Body of pancreas (tissue), 4 donors: Measurements from ENCODE around the gene HLF. TPM values are rescaled to one million over a fixed set of nuclear protein-coding genes. Genes with fewer than 3 reads are reported as not detected.

Experiments used
- ATAC-seq: fragments of 150-250 bp; one replicate; pipeline ENCODE4 v1.9.1; 2016
- DNase-seq, 4 donors: peaks; one replicate each; pipeline ENCODE4 v3.0.0-alpha.2; 2019
- H3K27ac ChIP-seq, 4 donors: fragments of 200-600 bp; sonication (generic); 1 replicate in 3 of 4; 2 replicates in 1 of 4; pipeline versions ENCODE4 v1.5.1 to v1.6.1; 2016 to 2019; ENCODE audit warnings: mild to moderate bottlenecking in 1 of 4, mixed read lengths in 1 of 4, moderate library complexity in 1 of 4
- H3K27me3 ChIP-seq, 2 donors: fragments of 200-600 bp; sonication (generic); one replicate each; pipeline ENCODE4 v1.6.0; 2016; ENCODE audit warnings: mild to moderate bottlenecking in 1 of 2
- H3K36me3 ChIP-seq, 2 donors: fragments of 200-600 bp; sonication (generic); replicated peaks in 1 of 2; 2 replicates each; pipeline ENCODE4 v1.5.1; 2016; ENCODE audit warnings: low read depth in 2 of 2; ENCODE audit not compliant: insufficient read depth in 1 of 2
- H3K4me1 ChIP-seq: fragments of 200-600 bp; sonication (generic); one replicate; pipeline ENCODE4 v1.6.0; 2016
- H3K4me3 ChIP-seq, 2 donors: fragments of 200-600 bp; sonication (generic); 1 replicate in 1 of 2; 2 replicates in 1 of 2; pipeline ENCODE4 v1.5.1; 2016 to 2019
- H3K9me3 ChIP-seq, 3 donors: fragments of 200-600 bp; sonication (generic); 1 replicate in 2 of 3; 2 replicates in 1 of 3; pipeline ENCODE4 v1.5.1; 2016
- POLR2A ChIP-seq, 3 donors: fragments of 450-650 bp; IDR thresholded peaks; one replicate each; pipeline ENCODE4 v1.6.1; 2016; ENCODE audit warnings: antibody characterized with exemption in 3 of 3, mild to moderate bottlenecking in 2 of 3
- WGBS, 2 donors: methylation state at CpG; one replicate each; pipeline ENCODE4 v1.1.5; 2017; 5-methylcytosine and 5-hydroxymethylcytosine counted together
- intact Hi-C: fragments of 100-400 bp; cut with DNase I; formaldehyde crosslinking; loops from one replicate; pipeline ENCODE4 v1.15.1; 2023
- total RNA-seq, 2 donors: library from RNA; depleted of rRNA; stranded (reverse); fragments of >200 nt; gene quantifications; one replicate each; pipeline ENCODE4 v1.1.0, GENCODE V29; 2016
- TF ChIP-seq, protein P1 (sequence below), 7 experiments: fragments of 450-650 bp in 4 of 7; fragments of 200-600 bp in 3 of 7; sonication (generic) in 3 of 7; IDR thresholded peaks; one replicate each; pipeline ENCODE4 v1.5.1; 2016 to 2019; ENCODE audit warnings: antibody characterized with exemption in 7 of 7

The HLF gene, protein sequence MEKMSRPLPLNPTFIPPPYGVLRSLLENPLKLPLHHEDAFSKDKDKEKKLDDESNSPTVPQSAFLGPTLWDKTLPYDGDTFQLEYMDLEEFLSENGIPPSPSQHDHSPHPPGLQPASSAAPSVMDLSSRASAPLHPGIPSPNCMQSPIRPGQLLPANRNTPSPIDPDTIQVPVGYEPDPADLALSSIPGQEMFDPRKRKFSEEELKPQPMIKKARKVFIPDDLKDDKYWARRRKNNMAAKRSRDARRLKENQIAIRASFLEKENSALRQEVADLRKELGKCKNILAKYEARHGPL
- total RNA-seq, result 1 to 10 TPM; 4.2 to 4.9 TPM

DNA sequence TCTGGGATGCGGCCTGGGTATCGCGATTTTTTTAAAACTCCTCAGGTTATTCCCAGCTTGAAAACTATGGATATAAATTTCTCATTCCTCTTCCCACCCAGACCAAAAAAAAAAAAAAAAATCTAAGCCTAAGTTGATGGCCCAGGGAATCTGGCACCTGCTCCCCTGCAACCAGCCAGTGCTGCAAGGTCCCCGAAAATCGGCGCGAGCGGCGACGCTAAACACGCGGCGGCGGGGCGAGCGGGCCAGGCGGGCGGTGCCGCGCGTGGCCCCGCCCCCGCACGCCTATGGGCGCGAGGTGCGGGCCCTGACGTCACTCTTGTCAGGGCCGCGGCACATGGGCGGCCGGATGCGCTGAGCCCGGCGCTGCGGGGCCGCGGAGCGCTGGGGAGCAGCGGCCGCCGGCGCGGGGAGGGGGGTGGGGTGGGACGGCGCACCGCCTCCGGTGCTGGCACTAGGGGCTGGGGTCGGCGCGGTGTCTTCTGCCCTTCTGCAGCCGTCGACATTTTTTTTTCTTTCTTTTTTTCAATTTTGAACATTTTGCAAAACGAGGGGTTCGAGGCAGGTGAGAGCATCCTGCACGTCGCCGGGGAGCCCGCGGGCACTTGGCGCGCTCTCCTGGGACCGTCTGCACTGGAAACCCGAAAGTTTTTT is at the start of gene HLF:
TSS of gene HLF (plus strand) at position 316 of the 654 bp plus-strand sequence. CDS start 525 bp downstream, outside the sequence.
- peak in 1 of 3 donors; percentile 26 for TF ChIP-seq POLR2A (IDR thresholded peaks at IDR 0.05)
- TF ChIP-seq, protein P1, sequence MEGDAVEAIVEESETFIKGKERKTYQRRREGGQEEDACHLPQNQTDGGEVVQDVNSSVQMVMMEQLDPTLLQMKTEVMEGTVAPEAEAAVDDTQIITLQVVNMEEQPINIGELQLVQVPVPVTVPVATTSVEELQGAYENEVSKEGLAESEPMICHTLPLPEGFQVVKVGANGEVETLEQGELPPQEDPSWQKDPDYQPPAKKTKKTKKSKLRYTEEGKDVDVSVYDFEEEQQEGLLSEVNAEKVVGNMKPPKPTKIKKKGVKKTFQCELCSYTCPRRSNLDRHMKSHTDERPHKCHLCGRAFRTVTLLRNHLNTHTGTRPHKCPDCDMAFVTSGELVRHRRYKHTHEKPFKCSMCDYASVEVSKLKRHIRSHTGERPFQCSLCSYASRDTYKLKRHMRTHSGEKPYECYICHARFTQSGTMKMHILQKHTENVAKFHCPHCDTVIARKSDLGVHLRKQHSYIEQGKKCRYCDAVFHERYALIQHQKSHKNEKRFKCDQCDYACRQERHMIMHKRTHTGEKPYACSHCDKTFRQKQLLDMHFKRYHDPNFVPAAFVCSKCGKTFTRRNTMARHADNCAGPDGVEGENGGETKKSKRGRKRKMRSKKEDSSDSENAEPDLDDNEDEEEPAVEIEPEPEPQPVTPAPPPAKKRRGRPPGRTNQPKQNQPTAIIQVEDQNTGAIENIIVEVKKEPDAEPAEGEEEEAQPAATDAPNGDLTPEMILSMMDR (IDR thresholded peaks at IDR 0.05), result peak in 1 of 7 experiments; percentile 6
- ATAC-seq (peak; percentile 95), DNase-seq (peak; percentile 84 to 90 (median 87))
- 0 to 1% methylated on average over 27 to 63 of the region's 64 CpGs for WGBS, 2 donors
- Histone ChIP-seq H3K27ac (peak within 1 kb of the TSS; percentile 36 to 77 (median 71)), H3K9me3 (no peaks in the 10 kb centered on the region), H3K36me3 (no peaks in the 10 kb centered on the region), H3K27me3 (no peaks in the 10 kb centered on the region), H3K4me3 (peak within 1 kb of the TSS; percentile 29 to 45), H3K4me1 (peaks cover 25% of the 10 kb centered on the region)
- intact Hi-C loops, result no loop called here

DNA sequence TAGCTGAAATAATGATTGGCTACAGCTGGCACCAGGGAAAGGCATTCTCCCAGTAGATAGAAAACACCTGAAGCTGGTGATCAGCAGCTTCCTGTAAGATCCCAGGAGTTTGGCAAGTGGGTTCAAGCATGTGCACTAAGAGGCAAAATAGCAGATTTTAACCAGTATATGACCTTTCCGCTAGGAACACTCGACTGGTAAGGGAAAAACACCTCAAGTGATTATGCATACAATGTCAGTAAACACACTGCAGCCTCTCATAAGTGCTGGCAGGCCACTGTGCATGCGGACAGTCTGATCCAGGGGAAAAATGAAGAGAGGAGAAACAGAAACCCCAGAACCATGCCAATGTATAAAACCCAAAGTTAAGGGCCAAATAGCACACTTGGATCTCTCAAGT is 49.0 kb upstream of the HLF start:
- Histone ChIP-seq H3K36me3 (no peaks in the 10 kb centered on the region), H3K4me1 (no peaks in the 10 kb centered on the region), H3K27me3 (no peaks in the 10 kb centered on the region), H3K9me3 (no peaks in the 10 kb centered on the region), H3K4me3 (no peak overlapping the region), H3K27ac (no peak overlapping the region)
- TF ChIP-seq, protein P1 (IDR thresholded peaks at IDR 0.05), result no peak
- TF ChIP-seq POLR2A (IDR thresholded peaks at IDR 0.05), result no peak
- no peak for DNase-seq
- 95% methylated on average over 3 of the region's 3 CpGs for WGBS, 2 donors
- intact Hi-C loops, result no loop called here
- ATAC-seq, result no peak

DNA sequence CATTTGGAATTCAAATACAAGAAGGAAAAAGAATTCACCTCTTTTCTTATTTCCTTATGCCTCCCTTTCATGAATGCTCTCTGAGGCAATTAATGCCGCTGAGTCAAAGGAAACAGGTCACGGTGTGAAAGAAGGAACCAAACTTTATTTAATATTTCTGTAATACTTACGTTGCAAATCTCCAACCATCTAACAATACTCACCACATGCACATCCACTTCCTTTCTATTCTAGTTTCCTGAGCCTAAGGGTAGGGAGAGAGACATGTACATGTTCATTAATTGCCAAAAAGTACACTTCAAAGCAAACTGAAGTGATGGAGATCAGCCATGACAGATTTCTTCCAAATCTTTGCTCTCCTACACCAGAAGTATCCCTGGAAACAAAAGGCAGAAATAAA is 47.9 kb upstream of the HLF start:
- H3K27ac ChIP-seq, result no peak overlapping the region
- no peaks in the 10 kb centered on the region for H3K4me1 ChIP-seq
- DNase-seq, result no peak
- no peak for TF ChIP-seq POLR2A (IDR thresholded peaks at IDR 0.05)
- TF ChIP-seq, protein P1 (IDR thresholded peaks at IDR 0.05), result no peak
- intact Hi-C loops, result no loop called here
- ATAC-seq, result no peak
- H3K36me3 ChIP-seq, result no peaks in the 10 kb centered on the region
- H3K27me3 ChIP-seq, result no peaks in the 10 kb centered on the region
- WGBS, 2 donors, result 75 to 91% methylated on average over 3 of the region's 3 CpGs
- H3K9me3 ChIP-seq, result no peaks in the 10 kb centered on the region
- H3K4me3 ChIP-seq, result no peak overlapping the region

DNA sequence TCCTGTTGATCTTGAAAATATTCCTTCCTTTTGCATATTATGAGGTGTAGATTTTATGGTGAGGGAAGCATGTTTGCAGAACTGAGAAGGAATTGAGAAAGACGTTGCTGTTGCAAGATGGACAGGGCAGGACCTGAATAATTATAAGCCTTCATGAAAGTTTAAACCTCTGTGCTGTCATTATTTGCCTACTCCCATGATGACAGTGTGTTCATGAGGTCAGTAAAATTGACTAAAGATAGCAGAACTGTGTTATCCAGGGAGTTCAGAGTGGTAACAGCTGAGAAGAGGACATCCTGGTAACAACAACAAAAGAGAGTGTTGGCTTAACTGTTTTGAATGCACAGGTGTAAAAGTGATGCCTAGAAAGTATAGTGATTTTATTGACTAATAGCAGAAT is 45.3 kb upstream of the HLF start:
- Histone ChIP-seq H3K36me3 (no peaks in the 10 kb centered on the region), H3K4me1 (no peaks in the 10 kb centered on the region), H3K27ac (no peak overlapping the region), H3K9me3 (no peaks in the 10 kb centered on the region), H3K4me3 (no peak overlapping the region), H3K27me3 (no peaks in the 10 kb centered on the region)
- no peak for ATAC-seq
- TF ChIP-seq, protein P1 (IDR thresholded peaks at IDR 0.05), result no peak
- no peak for TF ChIP-seq POLR2A (IDR thresholded peaks at IDR 0.05)
- WGBS, 2 donors, result 37 to 59% methylated on average over 1 of the region's 1 CpG
- no peak for DNase-seq
- intact Hi-C loops, result no loop called here
